ENCODE results near the gene FRMD4B.

FRMD4B gene

GRCh38 chr3:69182588-69183316 lies 203.1 kb downstream of the FRMD4B start:
- no peak for DNase-seq (ENCODE audit: insufficient read length, low spot score)
- FAIRE-seq, result peak; percentile 27
- no peak for TF ChIP-seq POLR2A (IDR thresholded peaks at IDR 0.05; ENCODE audit: low read depth, low read length)

DNA sequence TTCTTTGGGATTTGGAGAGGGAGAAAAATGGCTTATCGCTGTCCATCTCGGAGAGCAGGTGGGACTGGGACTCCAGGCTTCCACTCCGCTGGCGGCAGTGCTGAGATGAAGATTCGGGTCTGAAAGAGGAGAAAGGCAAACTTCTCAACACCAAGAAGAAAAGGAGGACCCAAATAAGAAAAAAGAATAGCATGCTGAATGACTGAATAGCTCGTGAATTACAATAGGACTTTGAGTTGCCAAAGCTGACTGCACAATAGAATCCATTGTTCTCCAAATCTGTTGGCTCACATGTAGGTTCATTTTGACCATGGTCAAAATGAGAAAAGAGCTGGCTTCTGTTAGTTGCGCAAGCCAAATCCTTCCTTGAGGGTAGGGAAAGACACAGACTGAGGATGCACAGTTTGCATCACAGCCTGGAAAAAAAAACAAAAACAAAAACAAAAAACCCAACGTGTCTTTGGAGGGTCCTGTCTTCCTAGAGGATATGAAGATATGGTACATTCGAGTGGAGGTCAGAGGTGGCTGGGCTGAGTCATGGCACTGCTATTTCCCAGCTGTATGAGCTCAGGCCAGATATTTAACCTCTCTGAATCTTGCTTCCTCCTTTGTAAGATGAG lies 204.2 kb downstream of the FRMD4B start:
- peak; percentile 86 for FAIRE-seq
- DNase-seq (ENCODE audit: insufficient read length, low spot score), result peak; percentile 40
- no peak for TF ChIP-seq POLR2A (IDR thresholded peaks at IDR 0.05; ENCODE audit: low read depth, low read length)

DNA sequence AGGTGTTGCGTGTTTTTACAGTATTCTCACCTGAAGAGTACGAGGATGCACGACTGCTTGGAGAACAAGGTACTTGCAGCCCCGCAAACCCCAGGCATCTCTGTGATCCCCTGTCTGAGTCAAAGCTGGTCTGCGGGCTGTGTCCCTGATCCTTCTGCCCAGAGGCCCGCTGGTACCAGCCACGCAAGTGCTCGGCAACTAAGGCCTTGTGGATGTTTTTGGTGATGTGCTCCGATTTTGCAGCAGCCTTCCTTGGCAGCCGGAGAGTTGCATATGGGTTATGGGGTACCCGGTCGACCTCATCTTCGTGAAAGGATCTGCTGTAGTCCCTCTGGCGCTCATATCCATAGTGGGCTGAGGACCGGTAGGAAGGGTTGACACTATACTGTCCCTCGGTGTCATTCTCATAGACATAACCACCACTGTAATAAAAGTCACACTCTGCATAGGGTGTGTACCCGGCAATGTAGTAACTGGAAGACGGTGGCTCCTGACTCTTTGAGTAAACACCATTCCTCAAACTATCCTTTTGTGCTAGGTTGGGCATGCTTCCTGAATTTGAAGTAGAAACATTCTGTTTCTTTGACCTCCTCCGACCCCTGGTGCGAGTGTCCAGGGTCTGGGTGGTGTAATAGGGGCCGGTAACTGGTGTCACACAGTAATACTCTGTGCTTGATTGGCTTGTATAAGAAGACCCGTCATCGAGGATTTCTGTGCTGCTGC lies 204.9 kb downstream of the FRMD4B start:
- TF ChIP-seq POLR2A (IDR thresholded peaks at IDR 0.05; ENCODE audit: low read depth, low read length), result no peak
- FAIRE-seq, result no peak
- no peak for DNase-seq (ENCODE audit: insufficient read length, low spot score)

DNA sequence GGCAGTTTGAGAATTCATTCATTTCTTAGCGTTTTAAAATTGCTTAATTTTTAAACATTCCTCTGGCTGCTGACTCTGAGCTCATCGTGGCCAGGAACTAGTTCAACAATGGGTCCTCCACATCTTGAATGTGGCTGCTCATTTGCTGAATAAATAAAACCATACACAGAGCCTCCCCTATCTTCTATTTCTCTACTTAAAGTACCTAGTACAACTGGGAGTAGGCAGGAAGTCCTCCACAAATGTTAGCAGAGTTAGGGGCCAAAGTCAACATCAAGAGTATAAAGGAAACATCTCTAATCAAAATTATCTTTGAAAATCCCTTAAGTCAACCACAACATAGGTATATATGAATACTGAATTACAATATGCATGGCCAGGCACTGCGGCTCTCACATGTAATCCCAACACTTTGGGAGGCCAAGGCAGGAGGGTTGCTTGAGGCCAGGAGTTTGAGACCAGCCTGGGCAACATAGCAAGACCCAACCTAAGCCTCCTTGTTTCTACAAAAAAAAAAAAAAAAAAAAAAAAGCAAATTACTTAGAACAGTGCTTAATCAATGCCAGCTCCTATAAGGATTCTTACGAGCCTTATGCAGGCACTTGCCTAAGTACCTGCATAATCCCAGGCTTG lies 206.0 kb downstream of the FRMD4B start:
- no peak for FAIRE-seq
- no peak for DNase-seq (ENCODE audit: insufficient read length, low spot score)
- TF ChIP-seq POLR2A (IDR thresholded peaks at IDR 0.05; ENCODE audit: low read depth, low read length), result no peak

DNA sequence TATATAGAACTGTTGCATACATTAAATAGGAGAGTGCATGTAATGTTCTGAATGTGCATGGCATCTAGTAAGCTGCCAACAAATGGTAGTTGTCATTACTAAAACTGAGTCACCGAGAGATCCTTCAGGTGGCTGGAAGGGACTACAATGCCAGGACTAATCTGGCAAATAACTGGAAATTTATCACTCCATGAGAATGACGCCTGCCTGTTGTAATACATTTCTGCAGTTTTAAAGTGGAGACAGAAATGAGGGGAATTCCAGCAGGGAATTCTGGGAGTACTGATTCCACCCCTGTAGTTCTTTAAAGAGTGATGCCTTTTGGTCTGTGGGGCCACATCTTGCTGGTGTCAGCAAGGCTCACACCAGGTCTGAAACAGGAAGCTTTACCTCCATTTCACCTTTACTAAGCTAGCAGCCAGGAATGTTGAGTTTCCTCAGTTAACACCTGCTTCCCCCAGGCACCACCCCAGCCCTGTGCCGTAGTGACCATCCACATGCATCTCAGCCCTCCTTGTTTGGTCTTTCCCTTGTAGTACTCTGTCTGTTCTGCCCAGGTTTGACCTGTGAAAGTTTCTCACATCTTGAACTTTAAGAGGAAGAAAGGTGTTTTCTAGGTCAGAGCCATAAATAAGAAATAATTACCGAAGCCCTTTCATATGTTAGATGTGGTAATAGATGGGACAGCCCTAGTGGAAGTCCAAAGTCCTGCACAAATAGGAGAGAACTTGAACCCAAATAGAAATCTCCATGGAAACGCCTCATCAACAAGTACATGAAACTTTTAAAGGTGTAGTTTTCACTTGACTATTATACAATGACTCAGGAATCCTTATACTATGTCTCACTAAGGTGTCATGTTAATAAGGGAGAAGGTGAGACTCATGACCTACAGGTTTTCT lies 206.8 kb downstream of the FRMD4B start:
- TF ChIP-seq POLR2A (IDR thresholded peaks at IDR 0.05; ENCODE audit: low read depth, low read length), result no peak
- FAIRE-seq (peak; percentile 30), DNase-seq (ENCODE audit: insufficient read length, low spot score) (no peak)

DNA sequence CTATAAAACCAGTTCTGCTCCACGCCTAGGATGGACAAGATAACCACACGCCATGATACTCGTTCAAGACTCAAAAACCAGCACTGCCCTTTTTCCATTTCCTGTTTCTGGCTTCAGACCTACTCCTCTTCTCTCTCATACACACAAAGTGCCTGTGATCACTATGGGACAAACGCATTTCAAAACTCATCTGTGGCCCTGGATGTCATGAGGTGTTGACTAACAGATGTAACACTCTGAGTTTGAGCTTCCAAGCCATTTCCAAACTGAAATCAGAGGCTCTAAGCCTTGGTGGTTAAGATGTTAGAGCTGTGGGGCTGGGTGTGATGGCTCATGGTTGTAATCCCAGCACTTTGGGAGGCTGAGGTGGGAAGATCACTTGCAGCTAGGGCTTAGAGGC lies 207.8 kb downstream of the FRMD4B start:
- DNase-seq (ENCODE audit: insufficient read length, low spot score) (no peak), FAIRE-seq (no peak)
- no peak for TF ChIP-seq POLR2A (IDR thresholded peaks at IDR 0.05; ENCODE audit: low read depth, low read length)

DNA sequence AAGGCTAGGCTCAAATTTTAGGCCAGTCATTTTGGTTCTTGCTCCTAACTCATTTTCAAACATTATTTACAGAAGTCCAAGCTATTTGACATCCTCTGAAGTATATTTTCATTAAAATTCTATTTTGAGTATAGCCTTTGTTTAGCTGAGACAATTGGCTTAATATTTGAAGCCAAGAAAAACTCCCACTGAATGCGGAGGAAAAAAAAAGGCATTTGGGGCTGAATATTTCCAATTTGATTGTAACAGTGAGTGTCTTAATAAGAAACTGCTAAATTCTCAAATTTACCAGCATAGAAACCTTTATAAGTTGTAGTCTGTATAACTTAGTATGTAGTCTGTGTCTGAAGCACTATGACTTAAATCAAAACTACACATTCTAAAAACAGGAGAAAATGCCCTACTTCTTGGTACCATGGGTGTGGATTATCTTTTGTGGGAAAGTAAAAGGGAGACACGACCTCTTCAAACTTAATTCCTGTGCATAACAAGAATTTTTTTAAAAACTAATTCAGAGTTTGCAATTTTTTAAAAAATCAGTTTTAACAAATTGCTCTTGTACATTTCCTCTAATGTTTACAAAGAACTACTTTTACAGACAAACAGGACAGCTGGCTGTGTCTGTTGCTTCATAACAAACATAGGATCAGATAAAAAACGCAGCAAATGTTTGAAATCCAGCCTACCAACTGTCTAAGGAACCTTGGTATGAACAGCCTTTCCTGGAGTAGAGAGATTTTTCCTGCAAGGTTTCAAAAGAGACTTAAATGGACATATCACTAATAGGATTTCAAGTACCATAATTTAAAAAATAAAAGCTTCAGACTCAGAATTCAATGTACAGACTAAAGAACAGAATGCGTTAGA lies 210.8 kb downstream of the FRMD4B start:
- TF ChIP-seq POLR2A (IDR thresholded peaks at IDR 0.05; ENCODE audit: low read depth, low read length), result no peak
- DNase-seq (ENCODE audit: insufficient read length, low spot score) (no peak), FAIRE-seq (no peak)

- no peak for TF ChIP-seq POLR2A (IDR thresholded peaks at IDR 0.05; ENCODE audit: low read depth, low read length)
- no peak for FAIRE-seq
- no peak for DNase-seq (ENCODE audit: insufficient read length, low spot score)
Observed at GRCh38 chr3:69174445-69174844, 211.4 kb downstream of the FRMD4B start.

GRCh38 chr3:69172058-69172457 lies 213.8 kb downstream of the FRMD4B start:
- no peak for FAIRE-seq
- no peak for TF ChIP-seq POLR2A (IDR thresholded peaks at IDR 0.05; ENCODE audit: low read depth, low read length)
- DNase-seq (ENCODE audit: insufficient read length, low spot score), result no peak

DNA sequence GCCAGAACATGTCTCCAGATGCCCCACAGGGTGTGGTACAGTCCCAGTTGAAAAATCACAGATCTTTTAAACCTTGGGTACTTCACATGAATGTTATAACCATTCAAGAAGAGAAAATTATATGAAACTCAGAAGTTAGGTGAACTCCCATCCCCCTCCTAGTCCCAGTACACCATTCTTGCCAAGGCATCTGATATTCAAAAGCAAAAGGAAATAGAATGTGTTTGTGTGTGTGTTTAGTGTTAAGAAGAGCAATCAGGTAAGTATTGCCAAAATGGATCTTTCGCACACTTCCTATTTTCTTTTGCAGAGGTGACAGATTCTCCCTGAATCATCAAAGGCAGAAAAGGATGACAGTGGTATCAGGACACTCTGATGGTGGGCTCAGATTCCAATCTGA lies 219.4 kb downstream of the FRMD4B start:
- TF ChIP-seq POLR2A (IDR thresholded peaks at IDR 0.05; ENCODE audit: low read depth, low read length), result no peak
- DNase-seq (ENCODE audit: insufficient read length, low spot score), result no peak
- FAIRE-seq, result no peak

DNA sequence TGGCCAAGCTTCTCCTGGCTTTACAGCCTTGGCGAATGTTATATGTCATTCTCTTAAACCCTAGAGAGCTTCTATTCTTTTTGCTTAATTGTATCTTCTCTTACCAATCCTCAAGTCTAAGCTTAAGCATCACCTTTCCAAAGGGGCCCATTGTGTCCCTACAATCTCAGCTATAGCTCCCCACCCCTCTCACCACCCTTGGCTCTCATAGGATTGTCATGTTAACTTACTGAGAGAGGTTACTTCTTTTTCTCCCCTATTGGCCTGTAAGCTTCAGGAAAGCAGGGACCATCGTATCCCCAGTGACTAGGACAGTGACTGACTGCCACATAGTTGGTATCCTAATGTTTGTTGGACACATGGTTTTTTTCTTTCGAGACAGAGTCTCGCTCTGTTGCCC lies 220.1 kb downstream of the FRMD4B start:
- FAIRE-seq (no peak), DNase-seq (ENCODE audit: insufficient read length, low spot score) (no peak)
- no peak for TF ChIP-seq POLR2A (IDR thresholded peaks at IDR 0.05; ENCODE audit: low read depth, low read length)

DNA sequence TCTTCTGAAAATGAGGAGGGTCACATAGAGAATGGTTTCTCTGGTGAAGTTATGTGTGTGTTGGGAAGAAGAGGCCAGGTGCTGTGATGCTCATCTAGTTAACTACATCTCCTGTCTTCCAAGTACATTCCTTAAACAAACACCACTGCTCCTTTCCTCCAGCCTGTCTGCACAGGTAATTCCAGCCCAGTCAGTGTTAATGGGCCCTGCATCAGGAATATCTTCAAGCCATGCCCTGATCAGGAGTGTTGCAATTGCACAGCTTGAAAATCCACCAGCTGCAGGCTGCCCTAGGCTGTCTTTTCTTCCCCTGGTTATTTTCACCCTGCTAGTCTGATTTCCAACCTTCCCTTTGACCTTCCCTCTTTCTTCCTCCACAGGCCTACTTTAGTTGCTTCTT lies 221.6 kb downstream of the FRMD4B start:
- DNase-seq (ENCODE audit: insufficient read length, low spot score) (no peak), FAIRE-seq (no peak)
- TF ChIP-seq POLR2A (IDR thresholded peaks at IDR 0.05; ENCODE audit: low read depth, low read length), result no peak

All from H54 (cell line).